ENCODE measurements around the gene ST8SIA4. TPM values are rescaled to one million over a fixed set of nuclear protein-coding genes. Genes with fewer than 3 reads are reported as not detected.

The ST8SIA4 gene
- total and polyA plus RNA-seq, 2 donors (not counting 1 experiment from before 2014, with no cell fraction given): 9.5 to 42.6 TPM

- ChIA-PET CTCF (interaction anchor here (0.6 kb wide), 1 partner anchor 14 kb away, joined by 3 read pairs; no protein-coding TSS in a partner anchor), POLR2A (no interaction called here)
- no peak overlapping the region for H3K4me2 ChIP-seq (replicated peaks; ENCODE audit: low read depth, low read length, poor library complexity, severe bottlenecking)
- no peaks in the 10 kb centered on the region for H3K4me1 ChIP-seq (ENCODE audit: control insufficient read depth in 2 of 2, insufficient read depth in 2 of 2, low read length in 2 of 2)
- no peaks in the 10 kb centered on the region for H3K4me1 Mint-ChIP-seq
- no peak overlapping the region for H3K27ac Mint-ChIP-seq
- ATAC-seq (ENCODE audit: low read depth): no peak
- no peak overlapping the region for H3K27ac ChIP-seq (ENCODE audit: low read length in 2 of 2)
- peaks cover 0 to 12% (median 0%) of the 10 kb centered on the region in 4 experiments for H3K27me3 ChIP-seq (replicated peaks in 1 of 4; ENCODE audit: control extremely low read depth in 1 of 4, control insufficient read depth in 3 of 4, insufficient read depth in 4 of 4, low read length in 3 of 4)
- H3K36me3 ChIP-seq (replicated peaks in 1 of 2; ENCODE audit: control extremely low read depth in 1 of 2, control insufficient read depth in 1 of 2, extremely low read depth in 1 of 2, insufficient read depth in 2 of 2, low read length in 1 of 2): no peaks in the 10 kb centered on the region
- DNase-seq: no peak
- no peaks in the 10 kb centered on the region for H3K9me3 ChIP-seq (ENCODE audit: control extremely low read depth in 1 of 3, control insufficient read depth in 2 of 3, insufficient read depth in 1 of 3, low read length in 2 of 3)
- no peak for TF ChIP-seq CTCF (IDR thresholded peaks at IDR 0.05)
- TF ChIP-seq EZH2 (IDR thresholded peaks at IDR 0.05; ENCODE audit: borderline replicate concordance, insufficient read depth, low read depth, low read length, poor library complexity, severe bottlenecking): no peak
- no peak overlapping the region for H3K9ac ChIP-seq (ENCODE audit: low read length)
- H2AFZ ChIP-seq (ENCODE audit: insufficient read depth, low read depth, low read length, poor library complexity, severe bottlenecking): no peak overlapping the region
- no peaks in the 10 kb centered on the region for H3K79me2 ChIP-seq (ENCODE audit: control insufficient read depth, insufficient read depth, low read length)
- no peaks in the 10 kb centered on the region for H3K27me3 Mint-ChIP-seq
- no peaks in the 10 kb centered on the region for H4K20me1 ChIP-seq (ENCODE audit: control insufficient read depth, insufficient read depth, low read length, poor library complexity, severe bottlenecking)
- no peak overlapping the region for H3K4me3 ChIP-seq (ENCODE audit: control extremely low read depth in 1 of 5, extremely low read depth in 1 of 5, insufficient read depth in 1 of 5, low read depth in 2 of 5, low read length in 4 of 5)
- intact Hi-C loops (cut with micrococcal nuclease): no loop called here
- H3K4me3 Mint-ChIP-seq: no peak overlapping the region
- no peaks in the 10 kb centered on the region for H3K9me3 Mint-ChIP-seq (ENCODE audit: insufficient read depth)
Observed at GRCh38 chr5:100761192-100761591, 141.9 kb downstream of the ST8SIA4 start.

GRCh38 chr5:100760688-100761087, 142.4 kb downstream of the ST8SIA4 start:
- no peaks in the 10 kb centered on the region for H3K4me1 ChIP-seq (ENCODE audit: control insufficient read depth in 2 of 2, insufficient read depth in 2 of 2, low read length in 2 of 2)
- H3K4me2 ChIP-seq (replicated peaks; ENCODE audit: low read depth, low read length, poor library complexity, severe bottlenecking): no peak overlapping the region
- DNase-seq (no peak), ATAC-seq (ENCODE audit: low read depth) (no peak)
- H3K27ac ChIP-seq (ENCODE audit: low read length in 2 of 2): no peak overlapping the region
- Mint-ChIP-seq H3K9me3 (ENCODE audit: insufficient read depth) (no peaks in the 10 kb centered on the region), H3K27me3 (no peaks in the 10 kb centered on the region), H3K4me1 (no peaks in the 10 kb centered on the region), H3K4me3 (no peak overlapping the region), H3K27ac (no peak overlapping the region)
- ChIA-PET POLR2A (no interaction called here), CTCF (interaction anchor here (0.6 kb wide), 1 partner anchor 15 kb away, joined by 3 read pairs; no protein-coding TSS in a partner anchor)
- TF ChIP-seq EZH2 (IDR thresholded peaks at IDR 0.05; ENCODE audit: borderline replicate concordance, insufficient read depth, low read depth, low read length, poor library complexity, severe bottlenecking) (no peak), CTCF (IDR thresholded peaks at IDR 0.05) (no peak)
- no peak overlapping the region for H3K4me3 ChIP-seq (ENCODE audit: control extremely low read depth in 1 of 5, extremely low read depth in 1 of 5, insufficient read depth in 1 of 5, low read depth in 2 of 5, low read length in 4 of 5)
- no peaks in the 10 kb centered on the region for H4K20me1 ChIP-seq (ENCODE audit: control insufficient read depth, insufficient read depth, low read length, poor library complexity, severe bottlenecking)
- H3K9me3 ChIP-seq (ENCODE audit: control extremely low read depth in 1 of 3, control insufficient read depth in 2 of 3, insufficient read depth in 1 of 3, low read length in 2 of 3): no peaks in the 10 kb centered on the region
- H3K79me2 ChIP-seq (ENCODE audit: control insufficient read depth, insufficient read depth, low read length): no peaks in the 10 kb centered on the region
- peaks cover 0 to 12% (median 0%) of the 10 kb centered on the region in 4 experiments for H3K27me3 ChIP-seq (replicated peaks in 1 of 4; ENCODE audit: control extremely low read depth in 1 of 4, control insufficient read depth in 3 of 4, insufficient read depth in 4 of 4, low read length in 3 of 4)
- no peaks in the 10 kb centered on the region for H3K36me3 ChIP-seq (replicated peaks in 1 of 2; ENCODE audit: control extremely low read depth in 1 of 2, control insufficient read depth in 1 of 2, extremely low read depth in 1 of 2, insufficient read depth in 2 of 2, low read length in 1 of 2)
- intact Hi-C loops (cut with micrococcal nuclease): no loop called here
- H3K9ac ChIP-seq (ENCODE audit: low read length): no peak overlapping the region
- no peak overlapping the region for H2AFZ ChIP-seq (ENCODE audit: insufficient read depth, low read depth, low read length, poor library complexity, severe bottlenecking)
- WGBS (ENCODE audit: insufficient coverage): no CpG with 5 or more reads among the region's 1 CpG

All from B cell (primary cell).